HCEC 1CT (cell line): Measurements from ENCODE around the gene AIDA.
"Not testable (repeated sequence)": the region's sequence is repeated elsewhere in the genome, so short reads cannot be mapped to it uniquely, and the experiment has no call there.

Experiments
- DNase-seq: peaks from one replicate; pipeline ENCODE4 v3.0.0-alpha.2; 2017

The AIDA gene, protein sequence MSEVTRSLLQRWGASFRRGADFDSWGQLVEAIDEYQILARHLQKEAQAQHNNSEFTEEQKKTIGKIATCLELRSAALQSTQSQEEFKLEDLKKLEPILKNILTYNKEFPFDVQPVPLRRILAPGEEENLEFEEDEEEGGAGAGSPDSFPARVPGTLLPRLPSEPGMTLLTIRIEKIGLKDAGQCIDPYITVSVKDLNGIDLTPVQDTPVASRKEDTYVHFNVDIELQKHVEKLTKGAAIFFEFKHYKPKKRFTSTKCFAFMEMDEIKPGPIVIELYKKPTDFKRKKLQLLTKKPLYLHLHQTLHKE

DNA sequence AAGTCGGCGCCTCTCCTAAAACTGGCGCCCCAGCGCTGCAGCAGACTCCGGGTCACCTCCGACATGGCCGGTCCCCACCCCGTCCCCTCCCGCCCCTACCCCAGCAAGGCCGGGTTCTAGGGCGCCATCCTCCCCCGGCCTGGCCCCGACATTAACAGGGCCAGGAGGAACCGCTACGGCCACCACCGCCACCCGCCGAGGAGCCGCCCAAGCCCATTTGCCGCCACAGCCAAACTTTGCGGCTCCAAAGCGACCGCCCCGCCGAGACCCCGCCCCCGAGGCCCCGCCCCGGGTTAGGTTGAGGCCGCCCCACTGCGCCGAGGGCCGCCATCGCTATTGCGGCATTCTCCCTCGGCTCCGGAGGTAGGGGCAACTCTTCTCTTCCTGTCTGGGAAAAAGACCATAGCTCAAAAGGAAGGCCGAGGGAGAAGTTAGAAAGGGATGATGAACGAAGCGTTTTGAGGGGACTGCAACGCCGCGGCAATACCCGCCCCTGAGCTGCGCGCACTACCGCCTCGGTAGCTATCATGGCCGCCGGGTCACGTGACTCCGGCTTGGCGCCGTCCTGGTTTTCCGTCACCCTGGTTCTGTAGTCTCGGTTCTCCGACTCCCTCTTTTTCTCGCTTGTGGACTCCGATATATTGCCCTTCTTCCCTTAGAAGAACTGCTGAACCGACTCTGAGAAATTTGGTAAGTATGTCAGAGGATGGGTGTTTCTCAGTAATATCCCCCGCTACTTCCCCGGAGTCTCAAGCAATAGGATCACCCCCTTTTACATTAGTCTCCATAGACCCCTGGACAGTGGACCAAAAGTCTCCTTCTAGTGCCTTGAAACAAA, at the start of gene AIDA, which contains the start of gene BROX:
AIDA (minus strand) TSS at position 239 of the 838 bp plus-strand sequence; CDS start at position 65, 174 bp downstream.
BROX (plus strand) TSS at position 312 of the 838 bp plus-strand sequence. CDS start 3,136 bp downstream, outside the sequence.
- peak; percentile 82 for DNase-seq

DNA sequence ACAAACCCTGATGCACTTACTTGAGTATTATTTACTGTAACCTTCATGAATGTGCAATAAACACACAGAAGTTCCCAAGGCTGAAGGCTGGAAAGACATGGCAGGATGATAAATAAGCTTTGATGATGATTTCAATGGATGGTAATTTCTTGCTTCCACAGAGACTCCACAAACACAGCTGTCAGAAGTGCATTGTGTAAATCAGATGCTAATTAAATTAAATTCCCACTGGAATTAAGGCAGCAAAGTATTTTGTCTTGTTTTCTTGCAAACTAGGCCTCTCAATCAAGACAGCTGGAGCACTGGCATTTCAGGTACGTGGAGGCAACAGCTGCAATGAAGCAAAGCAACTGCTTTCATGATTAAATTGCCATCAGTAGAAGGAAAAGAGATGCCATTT, 48.8 kb upstream of the AIDA start:
- DNase-seq = no peak

GRCh38 chr1:222759451-222760035, 47.3 kb upstream of the AIDA start:
- DNase-seq = no peak

- no peak for DNase-seq
Measured at GRCh38 chr1:222757646-222758268, 45.5 kb upstream of the AIDA start.

GRCh38 chr1:222754366-222755139, 42.3 kb upstream of the AIDA start:
- DNase-seq = peak; percentile 75

DNA sequence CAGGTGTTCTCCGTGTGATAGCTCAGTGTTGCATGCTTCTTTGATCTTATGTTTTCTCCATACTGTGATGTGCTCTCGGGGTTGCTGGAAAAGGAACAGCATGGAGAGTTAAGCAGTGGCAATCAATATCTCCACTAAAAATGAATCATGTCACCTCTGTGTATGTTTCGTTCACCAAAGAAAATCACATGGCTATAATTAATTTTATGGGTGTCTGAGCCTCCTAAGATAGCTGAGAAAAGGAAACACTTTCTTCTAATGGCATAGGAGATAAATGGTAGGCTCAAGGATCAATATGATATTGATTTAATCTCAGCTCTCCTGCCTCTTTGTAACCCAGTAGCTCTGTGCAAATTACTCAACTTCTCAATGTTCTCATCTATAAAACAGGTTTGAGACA, 39.0 kb upstream of the AIDA start:
- no peak for DNase-seq

GRCh38 chr1:222750651-222751050, 38.4 kb upstream of the AIDA start:
- DNase-seq = no peak

DNA sequence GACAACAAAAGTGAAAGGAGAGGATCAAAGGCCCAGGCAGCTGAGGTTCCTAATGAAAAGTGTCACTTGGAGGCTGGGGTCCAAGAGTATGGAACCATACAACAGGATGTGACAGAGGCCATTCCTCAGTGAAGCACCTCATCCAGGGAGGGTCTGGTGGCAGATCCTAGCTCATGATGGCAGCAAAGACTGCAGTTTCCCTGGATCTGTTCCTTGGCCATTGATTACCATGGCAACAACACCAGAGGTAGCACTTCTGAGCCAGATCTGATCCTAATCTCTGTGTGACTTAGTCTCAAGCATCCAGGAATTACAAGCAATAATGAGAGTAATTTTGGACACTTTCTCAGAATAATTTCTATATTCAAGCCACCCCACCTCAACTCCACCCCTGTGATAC, 37.6 kb upstream of the AIDA start:
- no peak for DNase-seq

DNA sequence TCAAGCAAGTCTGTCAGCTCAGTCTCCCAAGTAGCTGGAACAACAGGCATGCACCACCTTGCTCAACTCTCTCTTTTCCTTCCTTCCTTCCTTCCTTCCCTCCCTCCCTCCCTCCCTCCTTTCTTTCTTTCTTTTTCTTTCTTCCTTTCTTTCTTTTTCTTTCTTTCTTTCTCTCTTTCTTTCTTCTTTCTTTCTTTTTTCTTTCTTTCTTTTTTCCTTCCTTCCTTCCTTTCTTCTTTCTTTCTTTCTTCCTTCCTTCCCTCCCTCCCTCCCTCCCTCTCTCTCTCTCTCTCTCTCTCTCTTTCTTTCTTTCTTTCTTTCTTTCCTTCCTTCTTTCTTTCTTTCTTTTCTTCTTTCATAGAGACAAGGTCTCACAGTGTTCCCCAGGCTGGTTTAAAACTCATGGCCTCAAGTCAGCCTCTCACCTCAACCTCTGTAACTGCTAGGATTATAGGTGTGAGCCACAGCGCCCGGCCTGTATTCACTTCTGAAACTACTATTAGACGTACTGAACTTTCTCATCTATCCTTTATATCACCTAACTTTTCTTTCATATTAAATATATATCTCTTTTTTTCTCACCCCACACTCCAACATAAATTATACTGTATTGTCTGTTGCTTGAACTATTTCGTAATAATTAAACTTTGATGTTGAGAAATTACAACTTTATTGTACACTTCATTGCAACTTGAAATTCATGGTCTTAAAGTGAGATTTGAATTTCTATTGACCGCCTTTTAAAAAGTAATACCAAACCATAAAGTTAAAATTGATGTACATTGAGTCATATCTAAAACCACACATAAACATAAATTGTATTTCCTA, 29.6 kb upstream of the AIDA start:
- DNase-seq = not testable (repeated sequence)

- no peak for DNase-seq
Measured at GRCh38 chr1:222739929-222740328, 27.6 kb upstream of the AIDA start.

DNA sequence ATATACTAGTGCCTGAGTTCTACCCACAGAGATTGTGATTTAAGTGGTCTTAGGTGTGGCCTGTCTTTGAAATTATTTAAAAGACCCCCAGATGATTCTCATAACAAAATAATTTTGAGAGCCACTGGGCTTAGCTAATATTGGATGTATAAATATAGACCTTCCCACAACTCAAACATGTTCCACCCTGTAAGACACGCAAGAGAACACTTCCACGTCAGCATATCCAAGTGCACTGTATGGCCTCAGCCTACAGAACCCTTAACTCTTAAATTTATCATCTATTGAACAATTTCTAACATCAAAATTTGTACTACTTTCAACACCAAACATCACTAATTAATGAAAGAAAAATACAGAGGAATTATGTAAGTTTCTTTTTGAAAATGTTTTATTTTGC, 27.2 kb upstream of the AIDA start:
- DNase-seq = no peak

DNA sequence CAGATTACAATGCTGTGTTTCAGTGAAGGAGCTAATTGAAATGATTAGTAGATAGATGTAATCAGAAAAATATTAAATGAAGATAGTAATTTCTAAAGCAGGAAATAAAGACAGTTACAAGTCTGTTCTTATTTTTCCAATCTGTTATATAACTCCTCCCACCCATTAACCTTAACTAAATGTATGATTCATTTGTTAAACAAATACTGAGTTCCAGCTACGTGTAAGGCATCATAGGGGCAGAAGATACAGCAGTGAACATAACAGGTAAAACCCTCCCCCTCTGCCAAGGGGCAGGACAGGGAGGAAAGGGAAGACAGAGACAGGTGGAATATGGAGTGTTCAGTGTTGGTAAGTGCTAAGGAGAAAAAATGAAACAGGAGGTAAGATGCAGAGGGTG, 24.7 kb upstream of the AIDA start, which contains the start of gene FAM177B:
FAM177B (plus strand) TSS at position 231 of the 400 bp plus-strand sequence. CDS start 9,344 bp downstream, outside the sequence.
- DNase-seq = no peak

- DNase-seq = no peak
Measured at GRCh38 chr1:222736470-222736869, 24.2 kb upstream of the AIDA start.

GRCh38 chr1:222734740-222735139, 22.4 kb upstream of the AIDA start:
- DNase-seq = no peak

- DNase-seq = no peak
Measured at GRCh38 chr1:222732216-222733159, 20.2 kb upstream of the AIDA start.

- no peak for DNase-seq
Measured at GRCh38 chr1:222730866-222731265, 18.6 kb upstream of the AIDA start.

DNA sequence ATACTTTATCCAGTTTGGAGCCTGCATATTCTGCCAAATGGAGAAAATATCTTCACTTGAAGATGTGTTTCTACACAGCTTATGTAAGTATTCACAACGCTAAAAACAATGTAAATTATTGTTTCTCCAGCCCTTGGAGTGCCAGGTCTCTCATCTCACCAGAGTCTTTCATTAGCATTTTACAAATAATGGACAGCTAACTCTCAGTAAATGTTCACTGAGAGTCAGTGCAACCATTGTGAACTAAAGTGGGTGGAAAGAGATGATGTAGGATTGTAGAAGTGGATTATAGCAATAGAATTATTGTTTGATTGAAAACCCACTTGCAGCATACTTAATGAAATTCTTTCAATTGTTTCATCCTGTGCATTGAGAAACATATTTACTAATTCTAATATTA, 16.5 kb upstream of the AIDA start:
- no peak for DNase-seq

GRCh38 chr1:222716393-222716792, 4.1 kb upstream of the AIDA start:
- no peak for DNase-seq

- DNase-seq = peak; percentile 91
Measured at GRCh38 chr1:222713091-222713961, 1.0 kb upstream of the AIDA start.
